HepG2 (cell line): ENCODE results near the gene VWA7. TPM values are rescaled to one million over a fixed set of nuclear protein-coding genes. Genes with fewer than 3 reads are reported as not detected.

Source experiments
- ERF ChIP-seq: IDR thresholded peaks from 2 replicates; pipeline ENCODE4 v1.6.1; 2018; ENCODE audit warnings: missing biosample characterization, missing genetic modification reagents
- FIP1L1 ChIP-seq: fragments of 200-400 bp; formaldehyde crosslinking; IDR thresholded peaks from 2 replicates; pipeline ENCODE4 v1.6.1; 2018; ENCODE audit warnings: low read depth, mild to moderate bottlenecking, low read length, moderate library complexity, borderline replicate concordance; ENCODE audit not compliant: insufficient read depth
- GABPB1 ChIP-seq: IDR thresholded peaks from 2 replicates; pipeline ENCODE4 v1.6.1; 2016; ENCODE audit warnings: mild to moderate bottlenecking, missing genetic modification reagents, moderate library complexity, missing compliant biosample characterization
- KDM2A ChIP-seq: sonication (generic); formaldehyde crosslinking; IDR thresholded peaks from 2 replicates; pipeline ENCODE4 v1.4.0; 2020; ENCODE audit warnings: low read depth, missing genetic modification reagents, borderline replicate concordance
- KMT2A ChIP-seq: sonication (generic); formaldehyde crosslinking; IDR thresholded peaks from 2 replicates; pipeline ENCODE4 v1.4.0; 2020; ENCODE audit warnings: missing genetic modification reagents
- PLSCR1 ChIP-seq: sonication (generic); formaldehyde crosslinking; IDR thresholded peaks from 2 replicates; pipeline ENCODE4 v1.5.0; 2020; ENCODE audit warnings: missing genetic modification reagents, mild to moderate bottlenecking, borderline replicate concordance
- REL ChIP-seq: sonication (generic); formaldehyde crosslinking; conservative IDR thresholded peaks from 2 replicates; pipeline ENCODE4 v1.8.0; 2022; ENCODE audit warnings: mild to moderate bottlenecking, missing genetic modification reagents, moderate library complexity
- RNF219 ChIP-seq: sonication (generic); formaldehyde crosslinking; IDR thresholded peaks from 2 replicates; pipeline ENCODE4 v1.5.0; 2020; ENCODE audit warnings: mild to moderate bottlenecking, missing genetic modification reagents
- SRF ChIP-seq: IDR thresholded peaks from 2 replicates; pipeline ENCODE4 v1.6.1; 2011; ENCODE audit warnings: mild to moderate bottlenecking, low read depth, low read length, moderate library complexity
- SUZ12 ChIP-seq: fragments of 150-350 bp; IDR thresholded peaks from 2 replicates; pipeline ENCODE4 v1.6.1; 2014; ENCODE audit warnings: low read depth, low read length
- TBX2 ChIP-seq: sonication (generic); formaldehyde crosslinking; IDR thresholded peaks from 2 replicates; pipeline ENCODE4 v1.5.0; 2020; ENCODE audit warnings: missing genetic modification reagents, mild to moderate bottlenecking, borderline replicate concordance
- ZBTB20 ChIP-seq: sonication (generic); formaldehyde crosslinking; IDR thresholded peaks from 2 replicates; pipeline ENCODE4 v1.8.1; 2023; ENCODE audit warnings: missing genetic modification reagents, low read depth, mild to moderate bottlenecking, borderline replicate concordance
- ZBTB26 ChIP-seq: IDR thresholded peaks from 2 replicates; pipeline ENCODE4 v1.6.1; 2016; ENCODE audit warnings: missing compliant biosample characterization, missing genetic modification reagents, borderline replicate concordance
- ZFP37 ChIP-seq: sonication (generic); formaldehyde crosslinking; IDR thresholded peaks from 2 replicates; pipeline ENCODE4 v1.4.0; 2020; ENCODE audit warnings: missing genetic modification reagents, borderline replicate concordance
- ZFP91 ChIP-seq: sonication (generic); formaldehyde crosslinking; IDR thresholded peaks from 2 replicates; pipeline ENCODE4 v1.9.0; 2022; ENCODE audit warnings: missing genetic modification reagents, mild to moderate bottlenecking, borderline replicate concordance
- ZNF281 ChIP-seq: sonication (generic); formaldehyde crosslinking; IDR thresholded peaks from 2 replicates; pipeline ENCODE4 v1.4.0; 2020; ENCODE audit warnings: missing genetic modification reagents, borderline replicate concordance
- ZNF34 ChIP-seq: sonication (generic); formaldehyde crosslinking; IDR thresholded peaks from 2 replicates; pipeline ENCODE4 v1.4.0; 2020; ENCODE audit warnings: mild to moderate bottlenecking, missing genetic modification reagents, borderline replicate concordance
- ZNF619 ChIP-seq: sonication (generic); formaldehyde crosslinking; IDR thresholded peaks from 2 replicates; pipeline ENCODE4 v1.4.0; 2020; ENCODE audit warnings: mild to moderate bottlenecking, missing genetic modification reagents
- ZNF746 ChIP-seq: sonication (generic); formaldehyde crosslinking; IDR thresholded peaks from 2 replicates; pipeline ENCODE4 v1.8.0; 2022; ENCODE audit warnings: mild to moderate bottlenecking, missing genetic modification reagents
- ZNF747 ChIP-seq: sonication (generic); formaldehyde crosslinking; IDR thresholded peaks from 2 replicates; pipeline ENCODE4 v1.8.1; 2023; ENCODE audit warnings: missing genetic modification reagents, mild to moderate bottlenecking, borderline replicate concordance
- polyA plus RNA-seq, 8 experiments: library from polyadenylated mRNA; depleted of rRNA in 3 of 8; stranded (reverse) in 7 of 8; unstranded in 1 of 8; fragments of >200 nt; fragmentation: Illumina TruSeq in 4 of 8; extraction: Trizol in 4 of 8; gene quantifications; 2 replicates each; pipeline versions ENCODE4 v1.2.1 to v1.2.3, GENCODE V29; 2011 to 2016; ENCODE audit warnings: low read depth in 4 of 8, missing spikeins in 1 of 8, mixed read lengths in 1 of 8; ENCODE audit not compliant: insufficient read depth in 1 of 8
- total RNA-seq, 5 experiments: library from RNA; depleted of rRNA; stranded (reverse); fragments of >200 nt; fragmentation: Illumina TruSeq; extraction: Trizol; gene quantifications; 2 replicates each; pipeline ENCODE4 v1.2.3, GENCODE V29; 2016; ENCODE audit warnings: low read depth in 1 of 5

VWA7 gene
- total and polyA plus RNA-seq, 2 of the 13 experiments (the other 11 are each of a cell fraction or from before 2014, with no cell fraction given) = 0.86 to 3.3 TPM

GRCh38 chr6:31734821-31735406, 42.2 kb downstream of the VWA7 start (continued):
- TF ChIP-seq KMT2A = no peak
- no peak for TF ChIP-seq FIP1L1
- TF ChIP-seq ZFP37 = no peak
- no peak for TF ChIP-seq ZNF619
- TF ChIP-seq SRF = no peak
- peak; percentile 43 for TF ChIP-seq TBX2 (CRISPR knock-in tag)
- TF ChIP-seq ERF (CRISPR knock-in tag) = peak; percentile 22; the same call in 1 of the 2 replicates
- TF ChIP-seq ZFP91 = peak; percentile 23; the same call in 1 of the 2 replicates
- peak; percentile 95 for TF ChIP-seq ZNF281 (CRISPR knock-in tag)
- TF ChIP-seq SUZ12 = no peak
- TF ChIP-seq GABPB1 = peak; percentile 58
- TF ChIP-seq REL (CRISPR knock-in tag) = no peak
- TF ChIP-seq ZBTB26 = no peak
- no peak for TF ChIP-seq ZNF746 (CRISPR knock-in tag)
- peak; percentile 24; the same call in 1 of the 2 replicates for TF ChIP-seq KDM2A
- no peak for TF ChIP-seq ZNF747 (CRISPR knock-in tag)
- no peak for TF ChIP-seq ZNF34
- no peak; the same call in 1 of the 2 replicates for TF ChIP-seq ZBTB20 (CRISPR knock-in tag)
- no peak for TF ChIP-seq RNF219 (CRISPR knock-in tag)
- TF ChIP-seq PLSCR1 (CRISPR knock-in tag) = no peak
